GM12801 (cell line): ENCODE data around the gene RNPEPL1.

Experiments used
- CTCF ChIP-seq: IDR thresholded peaks from one replicate; pipeline ENCODE4 v1.5.1; 2011; ENCODE audit warnings: control low read depth; ENCODE audit not compliant: insufficient read length; ENCODE audit errors: extremely low read depth

The RNPEPL1 gene

GRCh38 chr2:240623531-240624010 is 55.3 kb downstream of the RNPEPL1 start:
- TF ChIP-seq CTCF: no peak

GRCh38 chr2:240624011-240624949 is 56.0 kb downstream of the RNPEPL1 start:
- TF ChIP-seq CTCF: no peak

- no peak for TF ChIP-seq CTCF
These were observed 56.8 kb downstream of the RNPEPL1 start, which contains the start of gene GPR35 for GRCh38 chr2:240624950-240625621. Gene GPR35, plus strand, starts transcription at chr2:240625480. Its CDS starts 4,473 bp downstream, at chr2:240629953.

GRCh38 chr2:240626531-240627300 is 58.4 kb downstream of the RNPEPL1 start:
- TF ChIP-seq CTCF: no peak

- no peak for TF ChIP-seq CTCF
These were observed 59.6 kb downstream of the RNPEPL1 start for GRCh38 chr2:240627736-240628506.

GRCh38 chr2:240628507-240628807 is 60.2 kb downstream of the RNPEPL1 start:
- TF ChIP-seq CTCF: no peak
